Esophagus squamous epithelium (tissue), 5 donors: ENCODE results near the gene LPAR5. TPM values are rescaled to one million over a fixed set of nuclear protein-coding genes. Genes with fewer than 3 reads are reported as not detected.

Source experiments
- DNase-seq: peaks from one replicate; lab custom pipeline; 2025; lab: John Stamatoyannopoulos, UW
- H3K27ac ChIP-seq, 4 donors: fragments of 200-600 bp; sonication (generic); one replicate each; pipeline ENCODE4 v1.5.1; 2016 to 2019; ENCODE audit warnings: mild to moderate bottlenecking in 1 of 4
- H3K27me3 ChIP-seq, 4 donors: fragments of 200-600 bp; sonication (generic); 1 replicate in 3 of 4; 2 replicates in 1 of 4; pipeline versions ENCODE4 v1.5.1 to v1.6.0; 2017 to 2021; ENCODE audit warnings: antibody characterized with exemption in 1 of 4
- H3K36me3 ChIP-seq, 3 donors: fragments of 200-600 bp; sonication (generic); one replicate each; pipeline ENCODE4 v1.5.1; 2016 to 2019
- H3K4me1 ChIP-seq, 3 donors: fragments of 200-600 bp; sonication (generic); one replicate each; pipeline ENCODE4 v1.5.1; 2017 to 2019
- H3K4me3 ChIP-seq, 4 donors: fragments of 200-600 bp; sonication (generic); 1 replicate in 3 of 4; 2 replicates in 1 of 4; pipeline ENCODE4 v1.5.1; 2016 to 2019; ENCODE audit warnings: mild to moderate bottlenecking in 2 of 4, moderate library complexity in 1 of 4
- H3K9me3 ChIP-seq, 3 donors: fragments of 200-600 bp; sonication (generic); one replicate each; pipeline ENCODE4 v1.5.1; 2016 to 2019
- POLR2A ChIP-seq, 4 donors: fragments of 450-650 bp; IDR thresholded peaks; one replicate each; pipeline ENCODE4 v1.6.1; 2017; ENCODE audit warnings: antibody characterized with exemption in 4 of 4, mild to moderate bottlenecking in 4 of 4, moderate library complexity in 3 of 4
- WGBS, 2 donors: methylation state at CpG; one replicate each; pipeline ENCODE4 v1.1.5; 2018; 5-methylcytosine and 5-hydroxymethylcytosine counted together
- intact Hi-C: fragments of 100-400 bp; cut with DNase I; formaldehyde crosslinking; loops from one replicate; pipeline ENCODE4 v1.15.0; 2022
- total RNA-seq, 4 donors: library from RNA; depleted of rRNA; stranded (reverse); fragments of >200 nt; gene quantifications; one replicate each; pipeline ENCODE4 v1.1.0, GENCODE V29; 2016
- TF ChIP-seq, protein P1 (sequence below), 6 experiments: fragments of 450-650 bp in 4 of 6; fragments of 200-600 bp in 2 of 6; sonication (generic) in 2 of 6; IDR thresholded peaks; one replicate each; pipeline ENCODE4 v1.5.1; 2016 to 2019; ENCODE audit warnings: antibody characterized with exemption in 6 of 6, mild to moderate bottlenecking in 4 of 6, moderate library complexity in 4 of 6
- donor health status: DM: yes; HTN: yes; CAD: no.

LPAR5 gene
- total RNA-seq, 4 donors from 2014 or later: 12.8 to 46.0 (median 17.4) TPM

- intact Hi-C loops: no loop called here
- H3K27ac ChIP-seq: no peak overlapping the region
- 88 to 100% methylated on average over 1 of the region's 1 CpG for WGBS, 2 donors
- no peaks in the 10 kb centered on the region for H3K9me3 ChIP-seq
- DNase-seq: no peak
- no peaks in the 10 kb centered on the region for H3K27me3 ChIP-seq
- H3K4me1 ChIP-seq: no peaks in the 10 kb centered on the region
- no peak for TF ChIP-seq POLR2A (IDR thresholded peaks at IDR 0.05)
- TF ChIP-seq, protein P1, sequence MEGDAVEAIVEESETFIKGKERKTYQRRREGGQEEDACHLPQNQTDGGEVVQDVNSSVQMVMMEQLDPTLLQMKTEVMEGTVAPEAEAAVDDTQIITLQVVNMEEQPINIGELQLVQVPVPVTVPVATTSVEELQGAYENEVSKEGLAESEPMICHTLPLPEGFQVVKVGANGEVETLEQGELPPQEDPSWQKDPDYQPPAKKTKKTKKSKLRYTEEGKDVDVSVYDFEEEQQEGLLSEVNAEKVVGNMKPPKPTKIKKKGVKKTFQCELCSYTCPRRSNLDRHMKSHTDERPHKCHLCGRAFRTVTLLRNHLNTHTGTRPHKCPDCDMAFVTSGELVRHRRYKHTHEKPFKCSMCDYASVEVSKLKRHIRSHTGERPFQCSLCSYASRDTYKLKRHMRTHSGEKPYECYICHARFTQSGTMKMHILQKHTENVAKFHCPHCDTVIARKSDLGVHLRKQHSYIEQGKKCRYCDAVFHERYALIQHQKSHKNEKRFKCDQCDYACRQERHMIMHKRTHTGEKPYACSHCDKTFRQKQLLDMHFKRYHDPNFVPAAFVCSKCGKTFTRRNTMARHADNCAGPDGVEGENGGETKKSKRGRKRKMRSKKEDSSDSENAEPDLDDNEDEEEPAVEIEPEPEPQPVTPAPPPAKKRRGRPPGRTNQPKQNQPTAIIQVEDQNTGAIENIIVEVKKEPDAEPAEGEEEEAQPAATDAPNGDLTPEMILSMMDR (IDR thresholded peaks at IDR 0.05): no peak
- no peak overlapping the region for H3K4me3 ChIP-seq
- H3K36me3 ChIP-seq: peaks cover 10 to 100% (median 24%) of the 10 kb centered on the region in 3 donors
Measured at GRCh38 chr12:6653342-6653741, 17.6 kb upstream of the LPAR5 start.

GRCh38 chr12:6652391-6652790, 16.6 kb upstream of the LPAR5 start:
- H3K27me3 ChIP-seq: no peaks in the 10 kb centered on the region
- no peak overlapping the region for H3K4me3 ChIP-seq
- no peak overlapping the region for H3K27ac ChIP-seq
- DNase-seq: no peak
- WGBS, 2 donors: 88 to 90% methylated on average over 12 of the region's 12 CpGs
- no peaks in the 10 kb centered on the region for H3K9me3 ChIP-seq
- H3K36me3 ChIP-seq: peaks cover 10 to 97% (median 24%) of the 10 kb centered on the region in 3 donors
- intact Hi-C loops: no loop called here
- peaks cover 0 to 4% (median 0%) of the 10 kb centered on the region in 3 donors for H3K4me1 ChIP-seq
- TF ChIP-seq POLR2A (IDR thresholded peaks at IDR 0.05): no peak
- TF ChIP-seq, protein P1 (IDR thresholded peaks at IDR 0.05): no peak

GRCh38 chr12:6650832-6651231, 15.1 kb upstream of the LPAR5 start:
- Histone ChIP-seq H3K36me3 (peaks cover 10 to 82% (median 24%) of the 10 kb centered on the region in 3 donors), H3K4me3 (no peak overlapping the region), H3K4me1 (peaks cover 5 to 15% (median 8%) of the 10 kb centered on the region in 3 donors), H3K9me3 (no peaks in the 10 kb centered on the region), H3K27me3 (no peaks in the 10 kb centered on the region), H3K27ac (no peak overlapping the region)
- intact Hi-C loops: no loop called here
- DNase-seq: no peak
- no peak for TF ChIP-seq POLR2A (IDR thresholded peaks at IDR 0.05)
- 50 to 94% methylated on average over 1 to 8 of the region's 8 CpGs for WGBS, 2 donors

GRCh38 chr12:6647083-6647604, 11.4 kb upstream of the LPAR5 start, which contains the start of gene ACRBP:
Gene ACRBP, minus strand, starts transcription at chr12:6647432. Its CDS starts 66 bp downstream, at chr12:6647366.
- H3K27ac ChIP-seq: peak within 1 kb of the TSS; percentile 54 to 71 (median 64)
- no peaks in the 10 kb centered on the region for H3K9me3 ChIP-seq
- no peak for DNase-seq
- intact Hi-C loops: no loop called here
- peaks cover 5 to 15% (median 8%) of the 10 kb centered on the region in 3 donors for H3K4me1 ChIP-seq
- TF ChIP-seq, protein P1 (IDR thresholded peaks at IDR 0.05): no peak
- peak in 2 of 4 donors; percentile 16 to 43 for TF ChIP-seq POLR2A (IDR thresholded peaks at IDR 0.05)
- H3K36me3 ChIP-seq: peaks cover 10 to 45% (median 14%) of the 10 kb centered on the region in 3 donors
- H3K27me3 ChIP-seq: no peaks in the 10 kb centered on the region
- H3K4me3 ChIP-seq: peak within 1 kb of the TSS; percentile 30 to 69 (median 50)
- 4 to 14% methylated on average over 19 to 25 of the region's 38 CpGs for WGBS, 2 donors

DNA sequence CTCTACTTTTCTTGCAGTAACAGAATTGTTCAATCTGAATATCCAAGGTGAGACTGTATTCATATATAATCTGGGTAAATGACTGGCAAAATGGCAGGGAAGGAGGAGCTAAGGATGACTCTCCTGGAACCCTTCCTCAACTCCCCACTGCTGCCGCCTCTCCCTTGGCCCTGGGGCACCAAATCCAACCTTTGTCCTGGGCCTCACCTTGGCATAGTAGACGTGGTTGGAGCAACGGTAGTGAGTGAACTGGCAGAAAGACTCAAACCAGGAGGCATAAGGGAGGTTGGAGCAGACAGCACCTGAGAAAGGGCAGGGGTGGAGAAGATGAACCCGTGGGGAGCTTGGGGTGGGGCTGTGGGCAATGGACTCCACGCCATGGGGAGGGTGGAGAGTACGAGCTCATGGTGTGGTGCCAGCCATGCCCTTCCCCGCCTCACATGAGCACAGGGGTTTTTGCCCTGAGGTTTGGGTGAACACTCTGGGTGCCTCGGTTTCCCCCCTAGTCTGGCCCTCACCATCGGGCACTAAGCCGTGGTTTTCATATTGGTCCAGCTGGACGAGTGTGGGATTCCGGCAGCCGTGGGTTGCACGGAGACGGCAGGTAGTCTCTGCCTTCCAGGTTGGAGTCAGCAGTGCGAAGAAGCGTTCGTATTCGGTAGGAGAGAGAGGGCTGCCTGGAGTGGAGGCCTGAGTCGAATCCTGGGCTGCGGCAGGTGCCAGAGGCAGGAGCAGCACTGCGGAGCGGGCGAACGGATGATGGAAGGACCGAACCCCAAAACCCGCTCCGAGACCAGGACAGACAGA, 10.7 kb upstream of the LPAR5 start:
- TF ChIP-seq, protein P1 (IDR thresholded peaks at IDR 0.05): no peak
- TF ChIP-seq POLR2A (IDR thresholded peaks at IDR 0.05): no peak
- no peaks in the 10 kb centered on the region for H3K9me3 ChIP-seq
- H3K27me3 ChIP-seq: peaks cover 0 to 3% (median 0%) of the 10 kb centered on the region in 4 donors
- peak overlapping the region; percentile 30 to 69 (median 50) for H3K4me3 ChIP-seq
- H3K27ac ChIP-seq: peak overlapping the region; percentile 54 to 71 (median 64)
- peaks cover 5 to 15% (median 8%) of the 10 kb centered on the region in 3 donors for H3K4me1 ChIP-seq
- DNase-seq: no peak
- 47 to 52% methylated on average over 8 to 23 of the region's 28 CpGs for WGBS, 2 donors
- peaks cover 9 to 38% (median 10%) of the 10 kb centered on the region in 3 donors for H3K36me3 ChIP-seq
- intact Hi-C loops: no loop called here
